ENCODE results near the gene SNCG.
"Not testable (repeated sequence)": the region's sequence is repeated elsewhere in the genome, so short reads cannot be mapped to it uniquely, and the experiment has no call there.

The SNCG gene

GRCh38 chr10:86970162-86970981 is 12.0 kb downstream of the SNCG start:
- TF ChIP-seq ZFX (IDR thresholded peaks at IDR 0.05), result no peak
- TF ChIP-seq CTCF (conservative IDR thresholded peaks at IDR 0.05), result no peak
- no peak overlapping the region for H3K27ac ChIP-seq

- no peak overlapping the region for H3K27ac ChIP-seq
- TF ChIP-seq ZFX (IDR thresholded peaks at IDR 0.05) (no peak), CTCF (conservative IDR thresholded peaks at IDR 0.05) (no peak)
These were observed 12.5 kb downstream of the SNCG start for GRCh38 chr10:86970982-86971231.

GRCh38 chr10:86971232-86971991 is 13.0 kb downstream of the SNCG start:
- TF ChIP-seq CTCF (conservative IDR thresholded peaks at IDR 0.05) (no peak), ZFX (IDR thresholded peaks at IDR 0.05) (no peak)
- H3K27ac ChIP-seq, result no peak overlapping the region

GRCh38 chr10:86972613-86973380 is 14.4 kb downstream of the SNCG start:
- no peak overlapping the region for H3K27ac ChIP-seq
- TF ChIP-seq CTCF (conservative IDR thresholded peaks at IDR 0.05), result no peak

- H3K27ac ChIP-seq, result no peak overlapping the region
- TF ChIP-seq ZFX (IDR thresholded peaks at IDR 0.05) (no peak), CTCF (conservative IDR thresholded peaks at IDR 0.05) (no peak)
These were observed 16.1 kb downstream of the SNCG start for GRCh38 chr10:86974484-86974883.

GRCh38 chr10:86976362-86977056 is 18.1 kb downstream of the SNCG start:
- TF ChIP-seq ZFX (IDR thresholded peaks at IDR 0.05), result no peak
- no peak for TF ChIP-seq CTCF (conservative IDR thresholded peaks at IDR 0.05)
- H3K27ac ChIP-seq, result no peak overlapping the region

GRCh38 chr10:86978457-86978856 is 20.1 kb downstream of the SNCG start:
- not testable (repeated sequence) for H3K27ac ChIP-seq

Data from C4-2B (cell line).